Activated T-helper 17 cell treated with anti-CD3 and anti-CD28 coated beads, Interleukin-2, amount 50 U/mL, for 72 hours (primary cell): ENCODE measurements around the gene TNFRSF13B. TPM values are rescaled to one million over a fixed set of nuclear protein-coding genes. Genes with fewer than 3 reads are reported as not detected.
"Not testable (repeated sequence)": the region's sequence is repeated elsewhere in the genome, so short reads cannot be mapped to it uniquely, and the experiment has no call there.

ENCODE experiments used
- ATAC-seq: fragments of 150-1000 bp; cut with Tn5 transposase; replicated peaks from 2 replicates; pipeline ENCODE4 v1.10.0; 2021; ENCODE audit warnings: mild to moderate bottlenecking, moderate library complexity
- H3K27ac Mint-ChIP-seq: one replicate; pipeline ENCODE4 v1.8.0; 2022; ENCODE audit warnings: mixed read lengths
- H3K27me3 Mint-ChIP-seq: one replicate; pipeline ENCODE4 v1.8.0; 2022; ENCODE audit warnings: mixed read lengths
- H3K36me3 Mint-ChIP-seq: one replicate; pipeline ENCODE4 v1.8.0; 2022; ENCODE audit warnings: low read depth, mild to moderate bottlenecking, mixed read lengths
- H3K4me1 Mint-ChIP-seq: one replicate; pipeline ENCODE4 v1.8.0; 2022; ENCODE audit warnings: mixed read lengths
- H3K4me3 Mint-ChIP-seq: one replicate; pipeline ENCODE4 v1.8.0; 2022; ENCODE audit warnings: mild to moderate bottlenecking, mixed read lengths
- H3K9me3 Mint-ChIP-seq: one replicate; pipeline ENCODE4 v1.8.0; 2022; ENCODE audit warnings: mixed read lengths
- total RNA-seq, 2 donors: library from RNA; stranded (reverse); gene quantifications; one replicate each; pipeline ENCODE4 v1.2.3, GENCODE V29; 2022

TNFRSF13B gene
- total RNA-seq, 2 donors from 2014 or later = not detected

DNA sequence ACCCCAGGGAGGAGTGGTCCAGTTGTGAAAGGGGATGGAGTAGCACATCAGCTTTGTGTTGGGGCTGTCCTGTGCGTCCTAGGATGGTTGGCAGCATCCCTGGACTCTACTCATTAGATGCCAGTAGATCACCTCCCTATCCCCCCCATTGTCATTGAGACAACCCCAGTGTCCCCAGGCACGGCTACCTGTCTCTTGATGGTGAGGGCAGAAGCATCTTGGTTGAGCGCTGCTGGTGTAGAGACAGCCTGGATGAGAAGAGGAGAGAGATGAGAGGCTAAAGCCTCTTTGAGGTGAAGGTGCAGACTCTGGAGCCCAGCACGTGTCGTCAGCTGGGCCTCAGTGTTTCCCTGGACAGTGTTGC is 55.4 kb downstream of the TNFRSF13B start:
- Mint-ChIP-seq H3K27ac (no peak overlapping the region), H3K27me3 (peaks cover 9% of the 10 kb centered on the region), H3K4me3 (no peak overlapping the region), H3K9me3 (no peaks in the 10 kb centered on the region), H3K36me3 (no peaks in the 10 kb centered on the region), H3K4me1 (no peaks in the 10 kb centered on the region)
- no peak for ATAC-seq

DNA sequence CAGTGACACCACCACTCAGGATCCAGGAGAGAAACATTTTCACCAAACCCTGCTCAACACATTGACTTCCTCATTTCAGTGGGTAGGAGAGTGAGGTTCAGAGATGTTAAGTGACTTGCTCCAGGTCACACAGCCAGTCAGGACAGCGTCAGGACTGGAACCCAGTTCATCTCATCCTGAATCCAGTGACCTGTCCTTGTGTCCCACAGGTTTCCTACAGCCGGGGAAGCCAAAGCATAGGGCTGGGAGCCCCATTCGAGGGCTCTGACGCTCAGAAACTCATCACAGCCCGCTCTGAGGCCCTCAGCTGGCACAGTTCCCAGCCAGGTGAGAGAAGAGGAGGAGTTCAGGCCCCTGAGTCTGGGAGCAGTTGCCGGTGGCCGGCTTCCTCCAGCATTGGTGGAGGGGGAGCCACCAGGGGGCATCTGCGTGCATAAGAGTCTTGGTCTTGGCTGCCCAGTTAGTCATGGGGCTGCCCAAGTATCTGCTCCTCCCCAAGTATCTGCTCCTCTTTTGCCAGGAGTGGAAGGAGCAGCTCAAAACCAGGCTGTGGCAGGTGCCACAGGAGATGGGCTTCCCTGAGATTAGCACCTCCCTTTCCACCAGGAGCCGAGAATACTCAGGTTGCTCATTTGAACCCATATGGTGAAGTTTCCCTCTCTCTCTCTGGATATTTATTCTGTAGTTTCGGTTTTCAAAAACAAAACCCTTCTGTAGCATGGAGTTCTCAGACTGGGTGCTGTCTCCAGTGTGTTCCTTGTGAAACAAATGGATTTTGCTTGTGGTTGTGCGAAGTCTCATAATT is 56.0 kb downstream of the TNFRSF13B start:
- Mint-ChIP-seq H3K4me1 (no peaks in the 10 kb centered on the region), H3K27me3 (peaks cover 11% of the 10 kb centered on the region), H3K27ac (no peak overlapping the region), H3K4me3 (no peak overlapping the region), H3K9me3 (no peaks in the 10 kb centered on the region), H3K36me3 (no peaks in the 10 kb centered on the region)
- peak; percentile 43 for ATAC-seq

DNA sequence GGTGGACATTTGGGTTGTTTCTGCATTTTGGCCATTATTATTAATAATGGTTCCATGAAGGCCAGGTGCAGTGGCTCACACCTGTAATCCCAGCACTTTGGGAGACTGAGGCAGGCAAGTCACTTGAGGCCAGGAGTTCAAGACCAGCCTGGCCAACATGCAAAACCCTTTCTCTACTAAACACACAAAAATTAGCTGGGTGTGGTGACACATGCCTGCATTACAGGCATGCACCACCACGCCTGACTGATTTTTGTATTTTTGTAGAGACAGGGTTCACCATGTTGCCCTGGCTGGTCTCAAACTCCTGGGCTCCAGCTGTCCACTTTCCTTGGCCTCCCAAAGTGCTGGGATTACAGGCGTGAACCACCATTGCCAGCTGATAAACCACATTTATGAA is 58.5 kb downstream of the TNFRSF13B start:
- ATAC-seq = no peak
- Mint-ChIP-seq H3K36me3 (no peaks in the 10 kb centered on the region), H3K9me3 (no peaks in the 10 kb centered on the region), H3K27ac (no peak overlapping the region), H3K27me3 (peaks cover 24% of the 10 kb centered on the region), H3K4me1 (no peaks in the 10 kb centered on the region), H3K4me3 (no peak overlapping the region)

DNA sequence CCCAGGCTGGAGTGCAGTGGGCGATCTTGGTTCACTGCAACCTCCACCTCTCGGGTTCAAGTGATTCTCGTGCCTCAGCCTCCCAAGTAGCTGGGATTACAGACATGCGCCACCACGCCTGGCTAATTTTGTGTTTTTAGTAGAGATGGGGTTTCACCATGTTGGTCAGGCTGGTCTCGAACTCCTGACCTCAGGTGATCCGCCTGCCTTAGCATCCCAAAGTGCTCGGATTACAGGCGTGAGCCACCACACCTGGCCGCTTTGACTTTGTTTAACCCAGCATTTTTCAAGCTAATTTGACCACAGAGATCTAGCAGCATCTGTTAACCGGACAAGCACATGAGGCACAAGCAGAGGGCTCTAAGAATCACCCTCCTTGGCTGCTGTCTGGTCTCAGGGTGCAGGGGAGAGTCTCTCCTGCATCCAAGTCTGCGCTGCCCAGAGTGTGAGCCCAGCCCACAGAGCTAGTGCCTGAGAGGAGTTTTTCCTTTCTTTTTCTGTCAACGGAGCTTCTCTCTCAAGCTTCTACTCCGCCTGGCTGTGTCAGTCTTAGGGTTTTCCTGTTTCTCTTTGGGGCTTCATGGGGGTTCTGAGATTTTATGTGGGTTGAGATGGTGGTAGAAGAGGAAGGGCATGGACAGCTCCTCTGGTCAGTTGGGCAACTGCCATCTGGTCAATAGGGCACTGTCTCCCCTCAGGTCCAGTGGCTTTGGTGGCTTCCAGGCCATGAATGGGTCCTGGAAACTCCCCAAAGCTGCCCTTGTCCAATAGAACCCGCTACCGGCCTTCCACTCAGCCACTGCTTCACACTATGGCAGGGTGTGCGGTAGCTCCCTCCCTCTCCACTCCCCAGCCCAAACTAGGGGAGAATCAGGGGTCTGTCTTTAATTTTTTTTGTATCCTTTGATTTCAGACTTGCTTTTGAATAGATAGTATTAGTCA is 59.6 kb downstream of the TNFRSF13B start:
- Mint-ChIP-seq H3K4me3 (no peak overlapping the region), H3K9me3 (no peaks in the 10 kb centered on the region), H3K27ac (no peak overlapping the region), H3K4me1 (peaks cover 1% of the 10 kb centered on the region), H3K27me3 (peaks cover 28% of the 10 kb centered on the region), H3K36me3 (no peaks in the 10 kb centered on the region)
- ATAC-seq = no peak

DNA sequence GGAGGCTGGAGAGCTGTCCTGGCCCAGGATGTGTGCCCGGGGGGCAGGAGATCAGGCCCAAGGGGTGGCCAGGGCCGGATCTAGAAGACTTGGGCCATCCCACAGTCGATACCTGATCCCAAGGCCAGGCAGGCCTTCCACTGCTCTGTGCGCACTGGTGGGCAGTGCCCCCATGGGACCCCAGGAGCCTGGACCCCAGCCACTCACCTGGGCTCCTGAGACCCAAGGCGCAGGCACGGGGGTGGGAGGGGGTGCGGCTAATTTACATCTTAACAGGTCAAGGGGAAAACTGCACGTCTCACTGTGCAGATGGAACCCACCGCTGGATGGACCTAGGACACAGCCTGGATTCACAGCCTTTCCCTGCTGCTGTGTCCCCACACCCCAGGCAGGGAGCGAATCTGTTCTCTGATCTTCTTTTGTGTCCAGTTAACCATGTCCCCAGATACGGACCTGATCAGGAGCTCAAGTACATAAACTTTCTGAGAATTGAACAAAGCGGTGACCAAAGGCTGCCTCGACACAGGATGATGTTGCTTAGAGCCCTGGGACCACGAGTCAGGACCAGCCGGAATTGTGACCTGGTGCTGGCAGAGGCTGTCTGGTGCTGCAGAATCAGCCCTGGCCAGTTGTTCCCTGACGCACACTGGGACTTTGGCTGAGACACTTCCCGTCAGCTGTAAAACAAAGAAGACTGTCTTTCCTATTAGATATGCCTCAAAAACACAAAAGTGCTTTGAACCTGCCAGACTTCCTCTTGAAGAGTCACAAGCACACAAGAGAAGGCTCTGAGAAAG is 60.6 kb downstream of the TNFRSF13B start:
- H3K27me3 Mint-ChIP-seq = peaks cover 31% of the 10 kb centered on the region
- H3K36me3 Mint-ChIP-seq = no peaks in the 10 kb centered on the region
- H3K9me3 Mint-ChIP-seq = no peaks in the 10 kb centered on the region
- no peak overlapping the region for H3K27ac Mint-ChIP-seq
- H3K4me3 Mint-ChIP-seq = no peak overlapping the region
- peaks cover 9% of the 10 kb centered on the region for H3K4me1 Mint-ChIP-seq
- no peak for ATAC-seq

DNA sequence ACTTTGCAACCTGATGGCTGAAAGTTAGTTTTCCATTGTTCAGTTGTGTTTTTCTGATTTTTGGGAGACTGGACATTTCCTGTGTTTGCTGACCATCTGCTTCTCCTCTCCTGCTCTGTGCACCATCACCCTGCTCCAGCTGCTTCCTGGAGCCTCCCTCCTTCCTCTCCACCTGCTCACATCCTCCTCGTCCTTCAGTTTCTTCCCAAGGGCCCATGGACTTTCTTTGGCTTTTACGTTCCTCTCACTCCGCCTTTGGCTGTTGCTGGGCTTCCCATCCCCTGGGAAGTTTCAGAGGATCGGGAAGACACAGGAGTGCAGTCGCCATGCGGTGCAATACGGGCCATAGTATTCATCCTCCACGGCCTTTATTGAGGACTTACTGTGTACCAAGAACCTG is 61.6 kb downstream of the TNFRSF13B start:
- Mint-ChIP-seq H3K27me3 (peaks cover 34% of the 10 kb centered on the region), H3K4me1 (peaks cover 10% of the 10 kb centered on the region), H3K9me3 (no peaks in the 10 kb centered on the region), H3K36me3 (no peaks in the 10 kb centered on the region), H3K27ac (no peak overlapping the region), H3K4me3 (no peak overlapping the region)
- no peak for ATAC-seq

DNA sequence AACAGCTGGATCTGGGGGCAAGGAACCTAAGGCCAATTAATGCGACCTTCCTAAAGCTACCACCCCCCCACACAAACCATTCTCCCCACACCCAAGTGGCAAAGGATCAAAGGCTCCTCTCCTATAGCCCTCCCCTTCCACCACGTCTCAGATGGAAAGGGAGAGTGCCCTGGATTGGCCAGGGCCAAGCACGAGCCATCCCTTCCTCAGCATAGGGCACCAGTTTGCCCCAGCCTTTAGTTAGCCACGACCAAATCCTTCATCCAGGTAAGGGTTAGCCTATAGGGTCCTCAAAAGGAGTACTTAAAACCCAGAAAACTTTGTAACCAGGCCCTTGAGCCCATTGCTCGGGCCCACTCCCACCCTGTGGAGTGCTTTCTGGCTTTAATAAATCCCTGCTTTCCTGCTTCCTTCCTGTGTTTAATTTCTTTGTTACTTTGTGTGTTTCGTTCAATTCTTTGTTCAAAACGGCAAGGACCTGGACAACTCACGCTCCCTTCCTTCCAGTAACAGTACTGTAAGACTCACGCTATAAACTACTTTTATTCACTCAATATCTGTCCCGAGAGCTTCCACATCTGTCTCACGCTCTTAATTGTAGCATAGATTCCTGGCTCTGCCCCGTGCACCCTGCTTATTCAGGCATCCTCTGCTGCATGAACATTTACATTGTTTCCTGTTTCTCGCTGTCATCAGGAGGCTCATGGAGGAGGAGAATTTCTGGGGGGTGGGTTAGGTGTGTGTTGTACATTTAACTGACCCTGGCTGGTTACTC is 62.3 kb downstream of the TNFRSF13B start:
- H3K4me3 Mint-ChIP-seq = no peak overlapping the region
- H3K27me3 Mint-ChIP-seq = peaks cover 37% of the 10 kb centered on the region
- H3K9me3 Mint-ChIP-seq = no peaks in the 10 kb centered on the region
- H3K36me3 Mint-ChIP-seq = no peaks in the 10 kb centered on the region
- no peak for ATAC-seq
- no peak overlapping the region for H3K27ac Mint-ChIP-seq
- H3K4me1 Mint-ChIP-seq = peaks cover 12% of the 10 kb centered on the region

DNA sequence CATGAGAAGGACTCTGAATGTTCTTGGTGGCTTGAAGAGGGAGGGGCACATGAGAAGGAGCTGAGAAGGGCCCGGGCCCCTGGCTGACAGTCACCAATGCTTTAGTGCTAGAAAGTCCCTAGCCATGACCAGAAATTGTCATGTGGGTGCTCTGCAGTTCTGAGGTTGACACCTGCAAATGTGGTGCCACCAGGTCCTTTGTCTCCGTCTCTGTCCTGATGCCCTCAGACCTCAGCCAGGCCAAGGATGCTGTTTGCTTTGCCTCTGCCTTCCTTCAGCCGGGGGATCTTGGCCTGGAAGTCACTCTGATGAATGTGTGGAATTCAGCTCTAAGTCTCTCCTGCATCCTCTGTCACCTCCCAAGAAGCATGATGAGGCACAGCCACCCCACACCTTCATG is 63.6 kb downstream of the TNFRSF13B start:
- Mint-ChIP-seq H3K27me3 (peaks cover 45% of the 10 kb centered on the region), H3K27ac (no peak overlapping the region), H3K9me3 (no peaks in the 10 kb centered on the region), H3K4me3 (no peak overlapping the region), H3K36me3 (no peaks in the 10 kb centered on the region), H3K4me1 (peaks cover 12% of the 10 kb centered on the region)
- ATAC-seq = no peak

DNA sequence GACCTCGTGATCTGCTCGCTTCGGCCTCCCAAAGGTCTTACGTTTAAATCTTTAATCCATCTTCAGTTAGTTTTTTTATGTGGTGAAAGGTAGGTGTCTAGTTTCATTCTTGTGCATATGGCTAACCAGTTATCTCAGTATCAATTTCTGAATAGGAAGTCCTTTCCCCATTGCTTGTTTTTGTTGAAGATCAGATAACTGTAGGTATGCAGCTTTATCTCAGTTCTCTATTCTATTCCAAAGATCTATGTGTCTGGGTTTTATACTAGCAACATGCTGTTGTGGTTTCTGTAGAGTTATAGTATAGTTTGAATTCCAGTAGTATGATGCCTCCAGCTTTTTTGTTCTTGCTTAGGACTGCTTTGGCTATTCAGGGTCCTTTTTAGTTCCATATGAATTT is 65.2 kb downstream of the TNFRSF13B start:
- ATAC-seq = peak; percentile 85
- no peak overlapping the region for H3K27ac Mint-ChIP-seq

DNA sequence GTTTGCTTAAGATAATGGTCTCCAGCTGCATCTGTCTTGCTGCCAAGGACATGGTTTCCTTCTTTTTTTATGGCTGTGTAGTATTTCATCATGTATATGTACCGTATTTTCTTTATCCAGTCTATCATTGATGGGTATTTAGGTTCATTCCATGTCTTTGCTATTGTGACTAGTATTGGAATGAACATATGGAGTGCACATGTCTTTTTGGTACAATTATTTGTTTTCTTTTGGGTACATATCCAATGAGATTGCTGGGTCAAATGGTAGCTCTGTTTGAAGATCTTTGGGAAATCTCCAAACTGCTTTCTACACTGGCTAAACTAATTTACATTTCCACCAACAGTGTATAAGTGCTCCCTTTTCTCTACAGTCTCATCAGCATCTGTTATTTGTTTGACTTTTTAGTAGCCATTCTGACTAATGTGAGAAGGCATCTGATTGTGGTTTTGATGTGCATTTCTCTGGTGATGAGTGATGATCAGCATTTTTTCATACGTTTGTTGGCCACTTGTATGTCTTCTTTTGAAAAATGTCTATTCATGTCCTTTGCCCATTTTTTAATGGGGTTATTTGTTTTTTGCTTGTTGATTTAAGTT is 66.2 kb downstream of the TNFRSF13B start:
- H3K4me1 Mint-ChIP-seq = peaks cover 12% of the 10 kb centered on the region
- H3K36me3 Mint-ChIP-seq = no peaks in the 10 kb centered on the region
- no peak overlapping the region for H3K27ac Mint-ChIP-seq
- ATAC-seq = peak; percentile 55
- H3K9me3 Mint-ChIP-seq = no peaks in the 10 kb centered on the region
- peaks cover 57% of the 10 kb centered on the region for H3K27me3 Mint-ChIP-seq
- H3K4me3 Mint-ChIP-seq = no peak overlapping the region

More for the DNA sequence above, 65.2 kb downstream of the TNFRSF13B start:
- H3K9me3 Mint-ChIP-seq = no peaks in the 10 kb centered on the region
- peaks cover 12% of the 10 kb centered on the region for H3K4me1 Mint-ChIP-seq
- no peak overlapping the region for H3K4me3 Mint-ChIP-seq
- peaks cover 52% of the 10 kb centered on the region for H3K27me3 Mint-ChIP-seq
- no peaks in the 10 kb centered on the region for H3K36me3 Mint-ChIP-seq

DNA sequence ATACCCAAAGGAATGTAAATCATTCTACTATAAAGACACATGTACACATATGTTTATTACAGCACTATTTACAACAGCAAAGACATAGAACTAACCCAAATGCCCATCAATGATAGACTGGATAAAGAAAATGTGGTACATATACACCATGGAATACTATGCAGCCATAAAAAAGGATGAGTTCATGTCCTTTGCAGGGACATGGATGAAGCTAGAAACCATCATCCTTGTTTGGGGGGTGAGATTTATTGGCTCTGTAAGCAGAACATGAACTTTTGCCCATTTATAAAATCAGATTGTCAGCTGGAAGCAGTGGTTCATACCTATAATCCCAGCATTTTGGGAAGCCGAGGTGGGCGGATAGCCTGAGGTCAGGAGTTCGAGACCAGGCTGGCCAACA is 68.8 kb downstream of the TNFRSF13B start:
- not testable (repeated sequence) for H3K27ac Mint-ChIP-seq, H3K36me3 Mint-ChIP-seq, H3K9me3 Mint-ChIP-seq, H3K4me3 Mint-ChIP-seq, ATAC-seq
- H3K4me1 Mint-ChIP-seq = peaks cover 12% of the 10 kb centered on the region
- H3K27me3 Mint-ChIP-seq = peaks cover 52% of the 10 kb centered on the region

DNA sequence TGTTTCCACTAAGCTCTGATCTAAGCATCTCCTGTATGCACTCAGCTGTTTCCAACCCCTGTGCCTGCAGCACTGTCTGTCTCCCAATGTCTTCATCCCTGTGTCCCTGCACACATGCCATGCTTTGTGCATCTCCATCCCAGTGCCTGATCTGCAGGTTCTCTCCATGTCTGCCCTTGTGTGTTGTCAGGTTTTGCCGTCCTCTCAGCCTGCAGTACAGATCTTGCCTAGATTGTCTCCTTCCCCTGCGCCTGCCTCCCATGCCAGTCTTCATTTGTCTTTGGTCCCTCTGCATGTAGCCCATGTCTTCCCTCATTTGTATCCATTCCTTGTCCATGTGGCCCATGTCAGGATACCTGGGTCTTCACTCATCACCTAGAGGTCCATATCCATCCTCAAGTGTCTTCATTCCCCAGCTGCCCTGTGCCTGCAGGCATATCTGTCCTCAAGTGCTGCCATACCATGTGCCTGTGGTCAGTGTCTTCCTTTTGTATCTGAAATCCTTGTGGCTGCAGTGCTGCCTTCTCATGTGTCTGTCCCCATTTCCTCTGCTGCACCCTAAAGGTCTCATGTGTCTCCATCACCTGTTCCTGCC is 71.5 kb downstream of the TNFRSF13B start:
- H3K27me3 Mint-ChIP-seq = peaks cover 45% of the 10 kb centered on the region
- H3K27ac Mint-ChIP-seq = no peak overlapping the region
- no peaks in the 10 kb centered on the region for H3K36me3 Mint-ChIP-seq
- peaks cover 3% of the 10 kb centered on the region for H3K4me1 Mint-ChIP-seq
- no peak for ATAC-seq
- no peak overlapping the region for H3K4me3 Mint-ChIP-seq
- no peaks in the 10 kb centered on the region for H3K9me3 Mint-ChIP-seq

DNA sequence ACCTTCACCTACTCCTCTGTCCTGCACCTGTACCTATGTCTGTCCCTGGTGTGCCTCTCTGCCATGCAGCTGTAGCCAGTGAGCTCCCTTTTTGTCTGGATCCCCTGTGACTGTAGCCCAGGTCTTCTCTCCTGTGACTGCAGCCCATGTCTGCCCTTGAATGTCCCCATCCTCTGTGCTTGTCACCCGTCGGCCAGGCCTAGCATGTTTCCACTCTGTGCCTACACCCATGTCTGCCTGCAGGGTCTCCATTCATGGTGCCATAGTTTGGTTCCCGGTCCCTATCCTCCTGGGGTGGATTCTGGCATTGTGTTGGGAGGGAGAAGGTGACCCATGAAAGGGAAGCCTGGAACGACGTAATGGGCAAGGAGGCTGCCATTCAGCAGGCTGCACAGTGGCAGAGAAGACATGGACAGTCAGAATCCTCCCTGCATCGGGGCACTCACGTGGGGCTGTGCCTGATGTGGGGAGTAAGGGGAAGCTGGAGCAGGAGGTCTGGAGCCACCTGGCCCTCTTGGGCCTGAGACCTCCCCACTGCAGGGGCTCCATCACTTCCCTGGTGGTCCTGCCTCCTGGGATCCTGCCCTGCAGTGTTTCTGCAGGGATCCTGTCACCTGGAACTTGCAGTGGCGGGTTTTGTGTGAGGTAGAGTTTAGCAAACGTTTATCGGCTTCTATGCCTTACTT is 74.6 kb downstream of the TNFRSF13B start:
- not testable (repeated sequence) for H3K4me3 Mint-ChIP-seq, H3K4me1 Mint-ChIP-seq, H3K9me3 Mint-ChIP-seq, H3K27ac Mint-ChIP-seq, ATAC-seq, H3K36me3 Mint-ChIP-seq
- peaks cover 23% of the 10 kb centered on the region for H3K27me3 Mint-ChIP-seq
